Measurements from ENCODE around the gene GRK5. TPM values are rescaled to one million over a fixed set of nuclear protein-coding genes. Genes with fewer than 3 reads are reported as not detected.
A peak's percentile ranks its signal among the peaks of the same experiment; 100 is the strongest.

GRK5 gene
- total RNA-seq, 1 experiment from 2014 or later: 58.2 TPM

DNA sequence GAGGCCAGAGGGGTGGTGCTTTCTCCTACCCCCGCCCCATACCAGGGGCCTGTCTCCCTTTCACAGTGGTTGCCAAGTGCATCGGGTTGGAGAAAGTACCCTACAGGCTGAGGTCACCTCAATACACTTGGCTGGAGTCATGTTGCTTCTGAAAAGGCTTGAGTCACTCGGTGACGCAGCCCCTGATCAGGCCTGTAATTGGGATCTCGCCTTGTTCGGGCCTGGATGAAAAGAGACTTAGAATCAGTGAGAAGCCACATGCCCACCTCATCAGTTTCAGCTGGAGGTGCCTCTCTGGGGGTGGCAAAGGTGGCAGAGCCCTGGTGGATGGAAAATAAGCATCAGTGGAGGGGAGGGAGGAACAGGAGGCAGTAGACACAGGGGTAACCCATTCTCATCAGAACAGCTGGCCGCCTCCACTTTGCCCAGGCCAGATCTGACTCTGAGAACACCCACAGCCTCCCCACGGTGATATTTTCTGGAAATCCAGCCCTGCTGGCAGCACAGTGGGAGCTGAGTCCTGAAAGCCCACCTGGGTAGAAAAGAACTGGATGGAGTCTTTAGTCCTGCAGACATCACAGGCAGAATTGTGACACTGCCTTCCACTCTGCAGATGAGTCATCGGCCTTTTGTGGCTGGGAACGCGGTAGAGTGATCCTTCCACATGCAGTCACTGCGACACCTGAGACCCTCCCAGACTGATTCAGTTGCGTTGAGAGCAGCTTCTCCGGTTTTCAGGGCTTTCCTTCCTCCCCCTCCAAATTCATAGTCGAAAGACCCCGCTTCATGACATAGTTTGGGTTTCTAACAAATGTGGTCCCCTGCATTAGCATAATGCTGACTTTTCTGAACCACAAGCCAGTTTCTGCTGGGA, 108.0 kb downstream of the GRK5 start:
- H3K27ac ChIP-seq (ENCODE audit: low read depth, low read length, poor library complexity, severe bottlenecking): peak overlapping the region; percentile 85
- CTCF ChIA-PET: no interaction called here
- BruUV-seq (replicated peaks): no TSS peak

DNA sequence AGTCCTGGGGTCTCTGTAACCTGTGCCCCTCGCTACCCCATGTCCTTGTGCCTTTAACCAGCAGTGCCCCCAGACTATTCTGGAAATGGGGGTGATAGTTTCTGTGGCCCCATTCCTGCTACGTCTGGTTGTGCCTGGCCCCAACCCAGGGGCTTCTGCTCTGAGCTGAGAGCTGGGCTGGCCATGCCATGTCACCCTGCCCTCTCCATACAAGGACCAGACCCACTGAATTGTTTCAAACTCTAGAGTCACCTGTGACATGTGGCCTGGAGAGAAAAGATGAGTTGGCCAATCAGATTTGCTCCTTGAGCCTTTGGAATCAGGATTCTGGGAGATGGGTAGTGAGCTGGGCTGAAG, 108.6 kb downstream of the GRK5 start:
- Histone ChIP-seq H3K36me3 (ENCODE audit: insufficient read depth, low read length, poor library complexity, severe bottlenecking) (no peaks in the 10 kb centered on the region), H3K4me3 (ENCODE audit: low read depth, low read length, poor library complexity, severe bottlenecking) (no peak overlapping the region), H3K9me3 (ENCODE audit: low read depth, low read length, poor library complexity, severe bottlenecking) (no peaks in the 10 kb centered on the region), H3K4me1 (ENCODE audit: insufficient read depth, low read length, poor library complexity, severe bottlenecking) (peaks cover 61% of the 10 kb centered on the region), H3K27me3 (replicated peaks; ENCODE audit: insufficient read depth, low read depth, low read length, poor library complexity) (no peaks in the 10 kb centered on the region), H3K27ac (ENCODE audit: low read depth, low read length, poor library complexity, severe bottlenecking) (peak overlapping the region; percentile 85)
- intact Hi-C loops (cut with micrococcal nuclease; ENCODE audit: unreplicated experiment): no loop called here
- DNase-seq (ENCODE audit: low spot score): no peak
- no peak for TF ChIP-seq EZH2 (IDR thresholded peaks at IDR 0.05; ENCODE audit: borderline replicate concordance, low read depth, low read length, poor library complexity, severe bottlenecking)
- TF ChIP-seq, protein P1, sequence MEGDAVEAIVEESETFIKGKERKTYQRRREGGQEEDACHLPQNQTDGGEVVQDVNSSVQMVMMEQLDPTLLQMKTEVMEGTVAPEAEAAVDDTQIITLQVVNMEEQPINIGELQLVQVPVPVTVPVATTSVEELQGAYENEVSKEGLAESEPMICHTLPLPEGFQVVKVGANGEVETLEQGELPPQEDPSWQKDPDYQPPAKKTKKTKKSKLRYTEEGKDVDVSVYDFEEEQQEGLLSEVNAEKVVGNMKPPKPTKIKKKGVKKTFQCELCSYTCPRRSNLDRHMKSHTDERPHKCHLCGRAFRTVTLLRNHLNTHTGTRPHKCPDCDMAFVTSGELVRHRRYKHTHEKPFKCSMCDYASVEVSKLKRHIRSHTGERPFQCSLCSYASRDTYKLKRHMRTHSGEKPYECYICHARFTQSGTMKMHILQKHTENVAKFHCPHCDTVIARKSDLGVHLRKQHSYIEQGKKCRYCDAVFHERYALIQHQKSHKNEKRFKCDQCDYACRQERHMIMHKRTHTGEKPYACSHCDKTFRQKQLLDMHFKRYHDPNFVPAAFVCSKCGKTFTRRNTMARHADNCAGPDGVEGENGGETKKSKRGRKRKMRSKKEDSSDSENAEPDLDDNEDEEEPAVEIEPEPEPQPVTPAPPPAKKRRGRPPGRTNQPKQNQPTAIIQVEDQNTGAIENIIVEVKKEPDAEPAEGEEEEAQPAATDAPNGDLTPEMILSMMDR (conservative IDR thresholded peaks at IDR 0.05; ENCODE audit: low read depth, low read length): no peak
- ChIA-PET CTCF (no interaction called here), POLR2A (ENCODE audit: low non-redundant PET) (no interaction called here)
- BruUV-seq (replicated peaks): TSS peak; percentile 30

More for the DNA sequence above, 108.0 kb downstream of the GRK5 start:
- intact Hi-C loops (cut with micrococcal nuclease; ENCODE audit: unreplicated experiment): no loop called here
- Histone ChIP-seq H3K27me3 (replicated peaks; ENCODE audit: insufficient read depth, low read depth, low read length, poor library complexity) (no peaks in the 10 kb centered on the region), H3K4me1 (ENCODE audit: insufficient read depth, low read length, poor library complexity, severe bottlenecking) (peaks cover 55% of the 10 kb centered on the region), H3K4me3 (ENCODE audit: low read depth, low read length, poor library complexity, severe bottlenecking) (no peak overlapping the region), H3K36me3 (ENCODE audit: insufficient read depth, low read length, poor library complexity, severe bottlenecking) (no peaks in the 10 kb centered on the region), H3K9me3 (ENCODE audit: low read depth, low read length, poor library complexity, severe bottlenecking) (no peaks in the 10 kb centered on the region)
- DNase-seq (ENCODE audit: low spot score): peak; percentile 80
- POLR2A ChIA-PET (ENCODE audit: low non-redundant PET): no interaction called here
- TF ChIP-seq, protein P1 (conservative IDR thresholded peaks at IDR 0.05; ENCODE audit: low read depth, low read length): no peak
- TF ChIP-seq EZH2 (IDR thresholded peaks at IDR 0.05; ENCODE audit: borderline replicate concordance, low read depth, low read length, poor library complexity, severe bottlenecking): no peak

DNA sequence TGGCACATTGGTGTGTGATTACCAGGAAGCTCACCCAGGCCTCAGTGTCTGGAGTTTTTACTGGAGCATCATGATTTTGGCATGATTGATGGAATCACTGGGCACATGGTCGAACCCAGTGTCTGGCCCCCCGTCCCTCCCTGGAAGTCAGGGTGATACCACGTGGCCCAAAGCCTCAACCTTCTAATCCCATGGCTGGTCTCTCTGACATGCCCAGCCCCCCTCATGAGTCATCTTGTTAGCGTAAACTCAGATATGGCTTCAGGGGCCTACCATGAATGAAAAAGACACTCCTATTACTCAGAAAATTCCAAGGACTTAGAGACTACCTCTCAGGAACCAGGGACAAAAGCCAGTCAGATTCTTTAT, 109.3 kb downstream of the GRK5 start:
- peak; percentile 82 for DNase-seq (ENCODE audit: low spot score)
- no peak overlapping the region for H3K4me3 ChIP-seq (ENCODE audit: low read depth, low read length, poor library complexity, severe bottlenecking)
- H3K27ac ChIP-seq (ENCODE audit: low read depth, low read length, poor library complexity, severe bottlenecking): peak overlapping the region; percentile 85
- H3K9me3 ChIP-seq (ENCODE audit: low read depth, low read length, poor library complexity, severe bottlenecking): peaks cover 5% of the 10 kb centered on the region
- BruUV-seq (replicated peaks): no TSS peak
- CTCF ChIA-PET: no interaction called here
- intact Hi-C loops (cut with micrococcal nuclease; ENCODE audit: unreplicated experiment): no loop called here
- no peaks in the 10 kb centered on the region for H3K27me3 ChIP-seq (replicated peaks; ENCODE audit: insufficient read depth, low read depth, low read length, poor library complexity)
- TF ChIP-seq EZH2 (IDR thresholded peaks at IDR 0.05; ENCODE audit: borderline replicate concordance, low read depth, low read length, poor library complexity, severe bottlenecking): no peak
- TF ChIP-seq, protein P1 (conservative IDR thresholded peaks at IDR 0.05; ENCODE audit: low read depth, low read length): no peak
- no peaks in the 10 kb centered on the region for H3K36me3 ChIP-seq (ENCODE audit: insufficient read depth, low read length, poor library complexity, severe bottlenecking)
- POLR2A ChIA-PET (ENCODE audit: low non-redundant PET): interaction anchor here (0.6 kb wide), 1 partner anchor 19 kb away, joined by 4 read pairs; no protein-coding TSS in a partner anchor
- peaks cover 61% of the 10 kb centered on the region for H3K4me1 ChIP-seq (ENCODE audit: insufficient read depth, low read length, poor library complexity, severe bottlenecking)
